Fibroblast of mammary gland (primary cell): ENCODE data around the gene TNNI2.
"Not testable (repeated sequence)": the region's sequence is repeated elsewhere in the genome, so short reads cannot be mapped to it uniquely, and the experiment has no call there.

Source experiments
- DNase-seq: peaks from one replicate; pipeline ENCODE4 v3.0.0-alpha.2; 2010; ENCODE audit warnings: low read depth
- H3K4me3 ChIP-seq: 2 replicates; pipeline ENCODE4 v1.5.1; 2011; ENCODE audit warnings: low read depth, mild to moderate bottlenecking, low read length, moderate library complexity; ENCODE audit not compliant: control insufficient read depth
- CTCF ChIP-seq: conservative IDR thresholded peaks from 2 replicates; pipeline ENCODE4 v1.5.1; 2011; ENCODE audit warnings: low read depth, low read length, inconsistent platforms; ENCODE audit not compliant: control insufficient read depth, insufficient read depth

The TNNI2 gene

GRCh38 chr11:1870721-1871466 is 32.1 kb downstream of the TNNI2 start:
- no peak for TF ChIP-seq CTCF
- no peak for DNase-seq
- peak overlapping the region; percentile 47 for H3K4me3 ChIP-seq

- peak overlapping the region; percentile 47 for H3K4me3 ChIP-seq
- TF ChIP-seq CTCF, result no peak
- DNase-seq, result no peak
These were observed 32.8 kb downstream of the TNNI2 start for GRCh38 chr11:1871531-1871930.

GRCh38 chr11:1872267-1872985 is 33.6 kb downstream of the TNNI2 start:
- peak overlapping the region; percentile 47 for H3K4me3 ChIP-seq
- TF ChIP-seq CTCF, result no peak
- no peak for DNase-seq

- H3K4me3 ChIP-seq, result peak overlapping the region; percentile 12
- peak; percentile 70 for DNase-seq
- TF ChIP-seq CTCF, result no peak
These were observed 34.4 kb downstream of the TNNI2 start for GRCh38 chr11:1873048-1873812.

GRCh38 chr11:1873813-1874150 is 35.0 kb downstream of the TNNI2 start:
- not testable (repeated sequence) for H3K4me3 ChIP-seq, DNase-seq

- H3K4me3 ChIP-seq, result not testable (repeated sequence)
These were observed 35.8 kb downstream of the TNNI2 start for GRCh38 chr11:1874441-1875092.

GRCh38 chr11:1875093-1875850 is 36.5 kb downstream of the TNNI2 start:
- DNase-seq, result peak; percentile 35
- no peak overlapping the region for H3K4me3 ChIP-seq
- no peak for TF ChIP-seq CTCF

More at GRCh38 chr11:1874441-1875092, 35.8 kb downstream of the TNNI2 start:
- DNase-seq, result not testable (repeated sequence)

GRCh38 chr11:1875851-1876301 is 37.1 kb downstream of the TNNI2 start:
- peak overlapping the region; percentile 20 for H3K4me3 ChIP-seq
- DNase-seq, result not testable (repeated sequence)
